Fibroblast of lung (primary cell): ENCODE measurements around the gene PLXNA1.

Source experiments
- CTCF ChIP-seq, 2 donors: IDR thresholded peaks in 1 of 2; conservative IDR thresholded peaks in 1 of 2; 1 replicate in 1 of 2; 2 replicates in 1 of 2; pipeline ENCODE4 v1.5.1; 2011 to 2012; ENCODE audit warnings: low read length in 2 of 2, control low read depth in 1 of 2, inconsistent platforms in 1 of 2, low read depth in 1 of 2, mild to moderate bottlenecking in 1 of 2
- EZH2 ChIP-seq: IDR thresholded peaks from 2 replicates; pipeline ENCODE4 v1.5.1; 2012; ENCODE audit warnings: low read length, control low read depth, mild to moderate bottlenecking; ENCODE audit errors: missing control alignments

- TF ChIP-seq CTCF (conservative IDR thresholded peaks at IDR 0.05 in 1 of 2, IDR thresholded peaks at IDR 0.05 in 1 of 2; ENCODE audit: low read depth in 1 of 2, low read length in 2 of 2) (no peak), EZH2 (no peak)
Observed at GRCh38 chr3:126948980-126949535, 33.9 kb upstream of the PLXNA1 start.
